Measurements from ENCODE around the gene IGSF23. TPM values are rescaled to one million over a fixed set of nuclear protein-coding genes. Genes with fewer than 3 reads are reported as not detected.
"Not testable (repeated sequence)": the region's sequence is repeated elsewhere in the genome, so short reads cannot be mapped to it uniquely, and the experiment has no call there.

Gene IGSF23
- total and polyA plus RNA-seq, 7 donors = 0.23 to 0.30 TPM; not detected in 5

GRCh38 chr19:44590245-44591059 lies 22.9 kb upstream of the IGSF23 start:
- no peak overlapping the region for H3K27ac ChIP-seq
- ATAC-seq = no peak
- H3K9me3 ChIP-seq = no peaks in the 10 kb centered on the region
- intact Hi-C loops (cut with DNase I) = no loop called here
- peaks cover 16% of the 10 kb centered on the region for H3K4me1 ChIP-seq
- peaks cover 0 to 6% (median 0%) of the 10 kb centered on the region in 3 donors for H3K27me3 ChIP-seq (ENCODE audit: insufficient read depth in 3 of 3, low read length in 2 of 3)
- 69 to 77% (median 75%) methylated on average over 9 of the region's 9 CpGs for WGBS, 3 donors
- H3K36me3 ChIP-seq (ENCODE audit: insufficient read depth in 1 of 2, low read depth in 1 of 2) = no peaks in the 10 kb centered on the region
- DNase-seq = no peak
- no peak overlapping the region for H3K4me3 ChIP-seq
- no peak for TF ChIP-seq CTCF (IDR thresholded peaks at IDR 0.05)

DNA sequence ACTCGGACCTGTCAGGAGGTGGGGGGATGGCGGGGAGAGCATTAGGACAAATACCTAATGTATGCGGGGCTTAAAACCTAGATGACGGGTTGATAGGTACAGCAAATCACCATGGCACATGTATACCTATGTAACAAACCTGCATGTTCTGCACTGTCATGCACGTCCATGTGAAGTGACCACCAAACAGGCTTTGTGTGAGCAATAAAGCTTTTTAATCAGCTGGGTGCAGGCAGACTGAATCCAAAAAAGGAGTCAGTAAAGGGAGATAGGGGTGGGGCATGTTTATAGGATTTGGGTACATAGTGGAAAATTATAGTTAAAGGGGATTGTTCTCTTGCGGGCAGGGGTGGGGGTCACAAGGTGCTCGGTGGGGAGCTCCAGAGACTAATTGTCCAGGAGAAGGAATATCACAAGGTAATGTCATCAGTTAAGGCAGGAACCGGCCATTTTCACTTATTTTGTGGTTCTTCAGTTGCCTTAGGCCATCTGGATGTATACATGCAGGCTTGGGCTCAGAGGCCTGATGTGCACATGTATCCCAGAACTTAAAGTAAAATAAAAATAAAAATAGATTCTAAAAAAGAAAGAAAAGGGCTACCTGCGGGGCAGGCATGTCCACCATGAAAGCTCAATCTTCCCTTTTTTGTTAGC lies 21.9 kb upstream of the IGSF23 start:
- H3K36me3 ChIP-seq (ENCODE audit: insufficient read depth in 1 of 2, low read depth in 1 of 2); DNase-seq; H3K4me3 ChIP-seq; H3K27ac ChIP-seq; H3K9me3 ChIP-seq; intact Hi-C loops (cut with DNase I); ATAC-seq: not testable (repeated sequence)
- WGBS, 3 donors = 88 to 89% (median 89%) methylated on average over 9 of the region's 9 CpGs
- Histone ChIP-seq H3K4me1 (peaks cover 16% of the 10 kb centered on the region), H3K27me3 (ENCODE audit: insufficient read depth in 3 of 3, low read length in 2 of 3) (peaks cover 0 to 15% (median 0%) of the 10 kb centered on the region in 3 donors)

DNA sequence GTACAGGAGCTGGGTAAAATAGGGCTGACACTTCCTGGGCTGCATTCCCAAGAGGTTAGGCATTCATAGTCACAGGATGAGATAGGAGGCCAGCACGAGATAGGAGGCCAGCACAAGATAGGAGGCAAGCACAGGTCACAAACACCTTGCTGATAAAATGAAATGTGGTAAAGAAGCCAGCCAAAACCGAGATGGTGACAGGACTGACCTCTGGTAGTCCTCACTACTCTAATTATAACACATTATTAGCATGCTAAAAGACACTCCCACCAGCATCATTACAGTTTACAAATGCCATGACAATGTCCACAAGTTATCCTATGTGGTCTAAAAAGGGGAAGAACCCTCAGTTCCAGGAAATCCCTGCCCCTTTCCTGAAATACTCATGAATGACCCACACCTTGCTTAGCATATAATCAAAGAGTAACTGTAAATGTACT lies 20.9 kb upstream of the IGSF23 start:
- no peak for TF ChIP-seq CTCF (IDR thresholded peaks at IDR 0.05)

DNA sequence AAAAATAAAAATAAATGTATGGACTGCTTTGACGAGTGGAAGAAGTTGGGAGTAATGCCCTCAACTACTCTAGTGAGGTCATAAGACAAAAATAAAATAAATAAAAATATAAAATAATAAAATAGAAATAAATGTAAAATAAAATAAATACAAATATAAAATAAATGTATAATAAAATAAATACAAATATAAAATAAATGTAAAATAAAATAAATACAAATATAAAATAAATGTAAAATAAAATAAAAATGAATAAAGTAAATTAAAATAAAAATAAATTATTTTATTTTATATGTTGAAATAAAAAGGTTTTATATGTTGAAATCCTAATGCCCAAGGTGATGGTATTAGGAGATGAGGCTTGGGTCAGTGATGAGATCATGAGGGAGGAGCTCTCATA lies 20.1 kb upstream of the IGSF23 start:
- ATAC-seq (no peak), DNase-seq (no peak)
- Histone ChIP-seq H3K4me3 (no peak overlapping the region), H3K27me3 (ENCODE audit: insufficient read depth in 3 of 3, low read length in 2 of 3) (peaks cover 0 to 17% (median 3%) of the 10 kb centered on the region in 3 donors), H3K36me3 (ENCODE audit: insufficient read depth in 1 of 2, low read depth in 1 of 2) (no peaks in the 10 kb centered on the region), H3K4me1 (peaks cover 7% of the 10 kb centered on the region), H3K9me3 (peaks cover 3% of the 10 kb centered on the region), H3K27ac (no peak overlapping the region)
- WGBS, 3 donors = 74 to 88% (median 76%) methylated on average over 1 of the region's 1 CpG
- no peak for TF ChIP-seq CTCF (IDR thresholded peaks at IDR 0.05)
- intact Hi-C loops (cut with DNase I) = no loop called here

More for the DNA sequence above, 20.9 kb upstream of the IGSF23 start:
- no peak for ATAC-seq
- Histone ChIP-seq H3K27ac (no peak overlapping the region), H3K27me3 (ENCODE audit: insufficient read depth in 3 of 3, low read length in 2 of 3) (peaks cover 0 to 17% (median 2%) of the 10 kb centered on the region in 3 donors), H3K9me3 (no peaks in the 10 kb centered on the region), H3K36me3 (ENCODE audit: insufficient read depth in 1 of 2, low read depth in 1 of 2) (no peaks in the 10 kb centered on the region), H3K4me3 (no peak overlapping the region), H3K4me1 (peaks cover 14% of the 10 kb centered on the region)
- DNase-seq = no peak
- intact Hi-C loops (cut with DNase I) = no loop called here
- 28 to 50% (median 43%) methylated on average over 2 of the region's 2 CpGs for WGBS, 3 donors

DNA sequence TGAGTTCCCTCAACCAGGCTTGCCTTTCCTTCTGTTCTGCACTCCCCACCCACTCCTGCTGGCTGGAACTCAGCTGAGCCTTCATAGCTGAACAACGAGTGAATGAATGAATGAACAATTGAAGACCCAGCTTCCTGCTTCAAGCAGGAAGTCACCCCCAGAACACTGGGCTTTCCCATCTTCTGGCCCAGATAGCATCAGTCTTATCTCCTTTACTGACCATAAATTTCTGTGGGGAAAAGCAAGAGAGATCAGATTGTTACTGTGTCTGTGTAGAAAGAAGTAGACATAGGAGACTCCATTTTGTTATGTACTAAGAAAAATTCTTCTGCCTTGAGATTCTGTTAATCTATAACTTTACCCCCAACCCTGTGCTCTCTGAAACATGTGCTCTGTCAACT lies 19.5 kb upstream of the IGSF23 start:
- 7 to 30% (median 19%) methylated on average over 1 of the region's 1 CpG for WGBS, 3 donors
- H3K36me3 ChIP-seq (ENCODE audit: insufficient read depth in 1 of 2, low read depth in 1 of 2); H3K9me3 ChIP-seq; H3K4me1 ChIP-seq; DNase-seq; intact Hi-C loops (cut with DNase I); ATAC-seq; H3K27ac ChIP-seq; H3K4me3 ChIP-seq: not testable (repeated sequence)
- peaks cover 0 to 21% (median 3%) of the 10 kb centered on the region in 3 donors for H3K27me3 ChIP-seq (ENCODE audit: insufficient read depth in 3 of 3, low read length in 2 of 3)

All from psoas muscle (tissue), 8 donors.